Measurements from ENCODE around the gene AVEN. TPM values are rescaled to one million over a fixed set of nuclear protein-coding genes. Genes with fewer than 3 reads are reported as not detected.

Gene AVEN
- total and polyA plus RNA-seq, 2 of the 13 experiments (the other 11 are each of a cell fraction or from before 2014, with no cell fraction given) = 4.4 to 17.5 TPM

- no peak overlapping the region for H3K4me3 ChIP-seq (replicated peaks in 1 of 3; ENCODE audit: insufficient read depth in 1 of 3, low read depth in 2 of 3, low read length in 3 of 3)
- no peak overlapping the region for H3K27ac ChIP-seq (ENCODE audit: extremely low read length, insufficient read depth, low read length)
- no peaks in the 10 kb centered on the region for H4K20me1 ChIP-seq (ENCODE audit: insufficient read depth, low read length)
- no peaks in the 10 kb centered on the region for H3K9me3 ChIP-seq (ENCODE audit: low read length)
- H3K4me2 ChIP-seq (ENCODE audit: low read depth, low read length) = no peak overlapping the region
- no peaks in the 10 kb centered on the region for H3K36me3 ChIP-seq (replicated peaks in 1 of 2; ENCODE audit: control insufficient read depth in 1 of 2, insufficient read depth in 2 of 2, low read length in 2 of 2)
- no peaks in the 10 kb centered on the region for H3K79me2 ChIP-seq (ENCODE audit: insufficient read depth, low read length)
- ChIA-PET CTCF (ENCODE audit: low intra/inter-chr PET ratio, low total read pairs) (no interaction called here), POLR2A (no interaction called here)
- DNase-seq (ENCODE audit: low spot score) (no peak), ATAC-seq (no peak), FAIRE-seq (no peak)
- intact Hi-C loops (cut with micrococcal nuclease; ENCODE audit: unreplicated experiment) = no loop called here
- in situ Hi-C loops (cut with HindIII; ENCODE audit: extremely low pct_ligation_motif_present, low pct_unique_long_range_greater_than_20kb) = no loop called here
- BruUV-seq (replicated peaks) = no TSS peak
- H3K27me3 ChIP-seq (ENCODE audit: control insufficient read depth in 1 of 2, insufficient read depth in 2 of 2, low read length in 2 of 2) = no peaks in the 10 kb centered on the region
- peaks cover 7% of the 10 kb centered on the region; the same call in 1 of the 2 replicates for H3K4me1 ChIP-seq (ENCODE audit: insufficient read depth, low read length)
- 89% methylated on average over 3 of the region's 3 CpGs for WGBS (ENCODE audit: low lambda C conversion rate)
- H2AFZ ChIP-seq (ENCODE audit: low read length) = no peak overlapping the region
- no peak overlapping the region for H3K9ac ChIP-seq (ENCODE audit: insufficient read depth, low read depth, low read length)
- TF ChIP-seq ZNF496 (CRISPR knock-in tag; IDR thresholded peaks at IDR 0.05; ENCODE audit: insufficient replicate concordance) (no peak), RAD21 (CRISPR knock-in tag; IDR thresholded peaks at IDR 0.05) (no peak), CBX2 (IDR thresholded peaks at IDR 0.05; ENCODE audit: low read depth, low read length) (no peak), CBX2 (CRISPR knock-in tag; IDR thresholded peaks at IDR 0.05; ENCODE audit: low read depth) (no peak), FIP1L1 (IDR thresholded peaks at IDR 0.05; ENCODE audit: borderline replicate concordance, insufficient read depth, low read depth, low read length) (no peak), ZNF800 (CRISPR knock-in tag; IDR thresholded peaks at IDR 0.05) (no peak), ZNF772 (CRISPR knock-in tag; IDR thresholded peaks at IDR 0.05) (no peak), HHEX (CRISPR knock-in tag; IDR thresholded peaks at IDR 0.05) (no peak), KLF11 (CRISPR knock-in tag; IDR thresholded peaks at IDR 0.05) (no peak), ZNF747 (CRISPR knock-in tag; IDR thresholded peaks at IDR 0.05; ENCODE audit: borderline replicate concordance) (no peak), ATF5 (CRISPR knock-in tag; IDR thresholded peaks at IDR 0.05; ENCODE audit: low read depth) (no peak), RERE (CRISPR knock-in tag; IDR thresholded peaks at IDR 0.05; ENCODE audit: low read depth) (no peak), SP5 (CRISPR knock-in tag; IDR thresholded peaks at IDR 0.05; ENCODE audit: borderline replicate concordance, low read depth) (no peak), POLR2AphosphoS5 (IDR thresholded peaks at IDR 0.05; ENCODE audit: low read depth, low read length) (no peak), ZBTB42 (CRISPR knock-in tag; IDR thresholded peaks at IDR 0.05) (no peak), ZUFSP (CRISPR knock-in tag; IDR thresholded peaks at IDR 0.05; ENCODE audit: borderline replicate concordance) (no peak)
These were observed 128.3 kb downstream of the AVEN start for GRCh38 chr15:33910741-33911140.

Measured in HepG2 (cell line).